Left lung (tissue), 10 donors: Measurements from ENCODE around the gene ASB13. TPM values are rescaled to one million over a fixed set of nuclear protein-coding genes. Genes with fewer than 3 reads are reported as not detected.
A peak's percentile ranks its signal among the peaks of the same experiment; 100 is the strongest.
"Not testable (repeated sequence)": the region's sequence is repeated elsewhere in the genome, so short reads cannot be mapped to it uniquely, and the experiment has no call there.

Experiments
- ATAC-seq: fragments of 200-7000 bp; cut with Tn5 transposase; one replicate; pipeline ENCODE4 v1.9.1; 2020; ENCODE audit warnings: moderate library complexity
- DNase-seq, 4 donors: peaks; one replicate each; pipeline ENCODE4 v3.0.0-alpha.2; 2013 to 2020
- H3K27ac ChIP-seq, 2 donors: fragments of 200-600 bp; sonication (generic) in 1 of 2; one replicate each; pipeline versions ENCODE4 v1.5.0 to v1.8.0; 2020 to 2021
- H3K27me3 ChIP-seq, 2 donors: fragments of 200-600 bp; sonication (generic) in 1 of 2; one replicate each; pipeline versions ENCODE4 v1.5.0 to v1.8.0; 2020 to 2021
- H3K36me3 ChIP-seq, 2 donors: fragments of 200-600 bp; sonication (generic) in 1 of 2; one replicate each; pipeline versions ENCODE4 v1.5.0 to v1.8.0; 2020 to 2021
- H3K4me1 ChIP-seq, 2 donors: fragments of 200-600 bp; one replicate each; pipeline ENCODE4 v1.8.0; 2021
- H3K4me3 ChIP-seq, 2 donors: fragments of 200-600 bp; sonication (generic) in 1 of 2; one replicate each; pipeline versions ENCODE4 v1.5.0 to v1.8.0; 2020 to 2021; ENCODE audit warnings: mild to moderate bottlenecking in 1 of 2
- H3K9me3 ChIP-seq, 2 donors: fragments of 200-600 bp; sonication (generic) in 1 of 2; one replicate each; pipeline versions ENCODE4 v1.5.0 to v1.8.0; 2020 to 2021
- intact Hi-C, 2 donors: fragments of 100-400 bp; cut with DNase I; formaldehyde crosslinking; loops; one replicate each; pipeline versions ENCODE4 v1.11.2 to v1.14.2; 2022
- polyA plus RNA-seq, 6 donors: library from polyadenylated mRNA; unstranded; fragments of 120-200 nt; gene quantifications; one replicate each; pipeline ENCODE4 v1.2.1, GENCODE V29; 2013; ENCODE audit not compliant: insufficient read length in 6 of 6
- total RNA-seq, 2 donors: library from RNA; stranded (reverse); fragmentation: NEBNext Ultra II Directional; extraction: Animal tissue kit (Norgen Biotek cat#: 25700); gene quantifications; one replicate each; pipeline ENCODE4 v1.2.1, GENCODE V29; 2021
- TF ChIP-seq, protein P1 (sequence below), 2 donors: fragments of 200-600 bp; sonication (generic) in 1 of 2; IDR thresholded peaks; one replicate each; pipeline versions ENCODE4 v1.5.0 to v1.8.0; 2021; ENCODE audit warnings: antibody characterized with exemption in 2 of 2
- donor health status: DM: no; HTN: yes; CAD: no.
- donor health status: DM: no; HTN: no; CAD: no.

ASB13 gene
- total and polyA plus RNA-seq, 8 donors = 9.0 to 19.6 (median 11.6) TPM

DNA sequence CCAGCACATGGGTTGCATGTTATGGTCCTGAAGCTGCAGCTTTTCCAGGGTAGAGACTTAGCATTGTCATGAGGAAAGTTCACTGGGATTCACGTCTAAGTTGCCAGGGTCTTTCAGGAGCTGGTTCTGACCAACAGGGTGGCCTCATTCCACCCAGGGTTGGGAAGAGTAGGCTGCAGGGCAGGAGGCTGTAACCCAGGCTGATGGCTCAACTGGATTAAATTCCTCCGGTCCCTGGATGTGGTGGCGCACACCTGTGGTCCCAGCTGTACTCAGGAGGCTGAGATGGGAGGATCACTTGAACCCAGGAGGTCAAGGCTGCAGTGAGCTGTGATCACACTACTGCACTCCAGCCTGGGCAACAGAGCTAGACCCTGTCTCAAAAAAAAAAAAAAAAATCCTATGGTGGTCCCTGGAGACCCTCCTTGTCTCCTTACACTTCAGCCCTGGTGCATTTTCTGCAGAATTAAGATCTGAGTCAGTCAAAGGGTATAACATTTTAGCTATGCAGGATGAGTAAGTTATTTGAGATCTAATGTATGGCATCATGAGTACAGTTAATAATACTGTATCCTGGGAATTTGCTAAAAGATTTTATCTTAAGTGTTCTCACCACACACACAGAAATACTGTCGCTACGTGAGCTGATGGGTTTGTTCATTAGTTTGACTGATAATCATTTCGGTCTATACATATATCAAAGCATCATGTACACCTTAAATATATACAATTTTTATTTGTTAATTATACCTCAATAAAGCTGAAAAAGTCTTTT, 44.0 kb downstream of the ASB13 start:
- no peak for DNase-seq
- no peaks in the 10 kb centered on the region for H3K9me3 ChIP-seq
- H3K27ac ChIP-seq = no peak overlapping the region
- no peaks in the 10 kb centered on the region for H3K27me3 ChIP-seq
- ATAC-seq = no peak
- H3K4me1 ChIP-seq = peaks cover 4 to 5% of the 10 kb centered on the region in 2 donors
- no peaks in the 10 kb centered on the region for H3K36me3 ChIP-seq
- TF ChIP-seq, protein P1, sequence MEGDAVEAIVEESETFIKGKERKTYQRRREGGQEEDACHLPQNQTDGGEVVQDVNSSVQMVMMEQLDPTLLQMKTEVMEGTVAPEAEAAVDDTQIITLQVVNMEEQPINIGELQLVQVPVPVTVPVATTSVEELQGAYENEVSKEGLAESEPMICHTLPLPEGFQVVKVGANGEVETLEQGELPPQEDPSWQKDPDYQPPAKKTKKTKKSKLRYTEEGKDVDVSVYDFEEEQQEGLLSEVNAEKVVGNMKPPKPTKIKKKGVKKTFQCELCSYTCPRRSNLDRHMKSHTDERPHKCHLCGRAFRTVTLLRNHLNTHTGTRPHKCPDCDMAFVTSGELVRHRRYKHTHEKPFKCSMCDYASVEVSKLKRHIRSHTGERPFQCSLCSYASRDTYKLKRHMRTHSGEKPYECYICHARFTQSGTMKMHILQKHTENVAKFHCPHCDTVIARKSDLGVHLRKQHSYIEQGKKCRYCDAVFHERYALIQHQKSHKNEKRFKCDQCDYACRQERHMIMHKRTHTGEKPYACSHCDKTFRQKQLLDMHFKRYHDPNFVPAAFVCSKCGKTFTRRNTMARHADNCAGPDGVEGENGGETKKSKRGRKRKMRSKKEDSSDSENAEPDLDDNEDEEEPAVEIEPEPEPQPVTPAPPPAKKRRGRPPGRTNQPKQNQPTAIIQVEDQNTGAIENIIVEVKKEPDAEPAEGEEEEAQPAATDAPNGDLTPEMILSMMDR (IDR thresholded peaks at IDR 0.05) = no peak
- intact Hi-C loops = loop anchor here (5.0 to 10.0 kb wide), 2 partner anchors 178 to 180 kb away; no protein-coding TSS in a partner anchor
- no peak overlapping the region for H3K4me3 ChIP-seq

DNA sequence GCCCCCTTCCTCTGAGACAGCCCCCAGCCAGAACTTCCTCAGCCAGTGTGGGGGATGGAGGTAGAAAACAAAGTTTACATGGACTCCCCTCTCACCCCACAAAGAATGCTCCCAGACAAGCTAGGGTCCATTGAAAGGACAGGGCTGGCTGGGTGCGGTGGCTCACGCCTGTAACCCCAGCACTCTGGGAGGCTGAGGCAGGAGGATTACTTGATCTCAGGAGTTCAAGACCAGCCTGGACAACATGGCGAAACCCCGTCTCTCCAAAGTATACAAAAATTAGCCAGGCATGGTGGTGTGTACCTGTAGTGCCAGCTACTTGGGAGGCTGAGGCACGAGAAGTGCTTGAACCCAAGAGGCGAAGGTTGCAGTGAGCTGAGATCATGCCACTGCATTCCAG, 45.0 kb downstream of the ASB13 start:
- not testable (repeated sequence) for H3K4me3 ChIP-seq, H3K9me3 ChIP-seq, DNase-seq, H3K27ac ChIP-seq, H3K27me3 ChIP-seq, H3K4me1 ChIP-seq, H3K36me3 ChIP-seq, ATAC-seq
- intact Hi-C loops = loop anchor here (5.0 to 10.0 kb wide), 2 partner anchors 177 to 179 kb away; no protein-coding TSS in a partner anchor

DNA sequence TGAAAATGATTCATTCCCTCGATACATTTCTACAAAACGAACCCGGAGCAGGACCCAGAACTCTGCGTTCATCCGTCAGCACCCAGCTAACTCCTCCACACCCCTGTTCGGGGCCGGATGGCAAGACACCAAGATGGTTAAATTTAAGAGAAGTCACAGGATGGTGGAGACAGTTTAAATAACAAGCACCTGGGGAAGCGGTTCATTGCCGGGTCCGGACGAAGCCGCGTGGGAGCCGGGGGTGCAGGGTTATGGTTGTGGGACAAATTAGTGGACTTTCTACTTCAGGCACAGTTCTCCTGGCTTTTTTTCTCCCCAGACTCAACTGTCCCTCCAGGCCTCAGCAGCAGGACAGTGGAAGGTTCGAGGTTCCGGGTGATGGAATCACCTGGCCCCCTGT, 45.4 kb downstream of the ASB13 start:
- peaks cover 4 to 5% of the 10 kb centered on the region in 2 donors for H3K4me1 ChIP-seq
- H3K36me3 ChIP-seq = no peaks in the 10 kb centered on the region
- no peak overlapping the region for H3K27ac ChIP-seq
- TF ChIP-seq, protein P1 (IDR thresholded peaks at IDR 0.05) = no peak
- no peak overlapping the region for H3K4me3 ChIP-seq
- intact Hi-C loops = loop anchor here (5.0 to 10.0 kb wide), 2 partner anchors 176 to 179 kb away; no protein-coding TSS in a partner anchor
- no peaks in the 10 kb centered on the region for H3K9me3 ChIP-seq
- no peaks in the 10 kb centered on the region for H3K27me3 ChIP-seq
- no peak for ATAC-seq
- DNase-seq = no peak

DNA sequence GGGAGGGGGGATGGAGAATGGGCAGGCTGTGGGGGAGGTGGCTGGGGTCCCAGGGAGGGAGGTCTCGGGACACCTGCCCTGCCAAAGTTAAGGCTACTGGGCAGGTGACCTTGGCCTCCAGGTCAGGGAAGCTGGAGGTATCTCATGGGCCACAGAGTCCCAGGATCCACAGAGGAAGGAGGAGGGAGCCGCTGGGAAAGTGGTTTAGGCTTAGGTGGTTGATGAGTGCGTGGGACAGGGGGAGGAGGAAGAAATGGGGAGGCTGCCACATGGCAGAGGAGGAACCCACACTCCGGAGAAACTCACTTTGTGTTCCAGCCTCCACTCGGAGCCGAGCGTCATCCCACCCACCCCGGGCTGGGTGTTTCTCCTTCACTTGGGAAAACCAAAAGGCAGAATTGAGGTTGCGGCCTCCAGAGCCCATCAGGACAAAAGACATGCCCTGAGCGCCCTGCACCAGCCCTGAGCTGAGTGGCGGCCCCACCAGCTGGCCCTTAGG, 46.1 kb downstream of the ASB13 start:
- Histone ChIP-seq H3K27me3 (no peaks in the 10 kb centered on the region), H3K36me3 (no peaks in the 10 kb centered on the region), H3K4me1 (peaks cover 4 to 5% of the 10 kb centered on the region in 2 donors), H3K4me3 (no peak overlapping the region), H3K9me3 (no peaks in the 10 kb centered on the region), H3K27ac (peak overlapping the region in 1 of 2 donors; percentile 48)
- intact Hi-C loops = loop anchor here (5.0 to 10.0 kb wide), 2 partner anchors 175 to 178 kb away; no protein-coding TSS in a partner anchor
- DNase-seq (no peak), ATAC-seq (no peak)
- TF ChIP-seq, protein P1 (IDR thresholded peaks at IDR 0.05) = no peak

DNA sequence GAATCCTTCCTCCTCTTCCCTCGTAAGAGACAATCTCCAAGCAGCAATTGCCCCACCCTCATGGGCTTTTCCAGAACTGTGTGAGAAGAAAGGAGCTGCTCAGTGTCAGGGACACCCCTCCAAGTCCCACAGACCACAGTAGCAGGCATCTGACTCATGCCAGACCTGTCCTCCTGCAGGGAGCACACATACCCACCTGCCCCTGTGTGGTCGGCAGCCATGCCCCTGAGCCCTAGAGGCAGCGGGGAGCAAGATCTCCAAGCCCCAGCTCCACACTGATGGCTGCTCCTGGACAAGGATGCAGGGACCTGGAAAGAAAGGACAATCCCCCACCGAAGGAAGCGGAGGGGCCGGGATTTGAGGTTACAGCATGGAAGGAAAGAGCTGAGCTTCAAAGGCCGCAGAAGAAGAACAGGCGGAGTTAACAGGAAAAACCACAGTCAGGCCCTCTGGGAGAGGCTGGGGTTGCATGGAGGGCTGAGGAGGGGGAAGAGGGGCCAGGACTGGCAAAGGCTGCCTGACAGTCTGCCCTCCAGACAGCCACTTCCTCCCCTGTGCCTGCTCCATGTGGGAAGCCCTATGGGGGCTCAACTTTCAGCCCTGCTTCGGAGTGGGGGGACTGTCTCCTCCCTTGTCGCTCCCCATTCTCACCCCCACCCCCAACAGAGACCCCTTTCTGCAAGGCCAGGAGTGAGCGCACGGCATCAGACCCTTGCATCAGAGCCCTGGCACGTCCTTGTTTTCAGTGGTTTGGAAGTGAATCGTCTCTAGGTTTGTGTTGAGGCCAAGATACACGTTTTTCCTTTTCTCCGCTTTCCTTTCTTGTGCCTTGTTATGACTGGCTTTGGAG, 46.8 kb downstream of the ASB13 start:
- H3K4me1 ChIP-seq = peaks cover 4 to 5% of the 10 kb centered on the region in 2 donors
- H3K27ac ChIP-seq = peak overlapping the region in 1 of 2 donors; percentile 48
- H3K4me3 ChIP-seq = no peak overlapping the region
- DNase-seq (peak in 1 of 4 donors; percentile 38), ATAC-seq (peak; percentile 4)
- H3K36me3 ChIP-seq = no peaks in the 10 kb centered on the region
- intact Hi-C loops = loop anchor here (5.0 to 10.0 kb wide), 2 partner anchors 175 to 177 kb away; no protein-coding TSS in a partner anchor
- H3K9me3 ChIP-seq = no peaks in the 10 kb centered on the region
- TF ChIP-seq, protein P1 (IDR thresholded peaks at IDR 0.05) = no peak
- H3K27me3 ChIP-seq = no peaks in the 10 kb centered on the region
